Kidney glomerular epithelial cell (primary cell): ENCODE data around the gene ZDHHC22.

ENCODE experiments used
- DNase-seq: peaks from one replicate; lab custom pipeline; 2025; lab: John Stamatoyannopoulos, UW

Gene ZDHHC22

GRCh38 chr14:77103951-77104350, 37.6 kb downstream of the ZDHHC22 start:
- DNase-seq = no peak

DNA sequence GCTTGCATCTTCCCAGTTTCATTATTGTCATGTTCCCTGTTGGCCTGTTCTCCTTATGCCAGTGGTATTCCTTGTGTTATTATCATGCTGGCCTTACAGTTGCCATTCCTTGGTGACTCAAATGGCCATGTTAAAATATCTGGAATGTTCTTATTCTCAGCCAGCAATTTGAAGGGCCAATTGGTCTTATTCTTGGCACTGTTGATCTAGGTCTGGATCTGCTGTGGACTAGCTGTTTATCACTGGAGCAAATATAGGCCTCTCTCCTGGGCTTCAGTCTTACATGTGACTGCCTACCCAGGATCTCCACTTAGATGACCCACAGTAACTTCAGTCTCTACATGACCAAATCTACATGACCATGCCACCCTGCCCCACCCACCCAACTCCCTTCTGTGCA, 38.1 kb downstream of the ZDHHC22 start:
- no peak for DNase-seq

- no peak for DNase-seq
Observed at GRCh38 chr14:77102154-77102553, 39.4 kb downstream of the ZDHHC22 start.

- DNase-seq = no peak
Observed at GRCh38 chr14:77100961-77101360, 40.6 kb downstream of the ZDHHC22 start.

GRCh38 chr14:77099425-77100167, 42.0 kb downstream of the ZDHHC22 start:
- DNase-seq = no peak

GRCh38 chr14:77098529-77099353, 42.9 kb downstream of the ZDHHC22 start:
- no peak for DNase-seq

- DNase-seq = peak; percentile 97
Observed at GRCh38 chr14:77097700-77098528, 43.7 kb downstream of the ZDHHC22 start, which contains the start of gene CIPC. Gene CIPC (plus strand): TSS chr14:77098258. CDS start chr14:77105709, 7,451 bp downstream.

- peak; percentile 37 for DNase-seq
Observed at GRCh38 chr14:77097006-77097699, 44.4 kb downstream of the ZDHHC22 start.

DNA sequence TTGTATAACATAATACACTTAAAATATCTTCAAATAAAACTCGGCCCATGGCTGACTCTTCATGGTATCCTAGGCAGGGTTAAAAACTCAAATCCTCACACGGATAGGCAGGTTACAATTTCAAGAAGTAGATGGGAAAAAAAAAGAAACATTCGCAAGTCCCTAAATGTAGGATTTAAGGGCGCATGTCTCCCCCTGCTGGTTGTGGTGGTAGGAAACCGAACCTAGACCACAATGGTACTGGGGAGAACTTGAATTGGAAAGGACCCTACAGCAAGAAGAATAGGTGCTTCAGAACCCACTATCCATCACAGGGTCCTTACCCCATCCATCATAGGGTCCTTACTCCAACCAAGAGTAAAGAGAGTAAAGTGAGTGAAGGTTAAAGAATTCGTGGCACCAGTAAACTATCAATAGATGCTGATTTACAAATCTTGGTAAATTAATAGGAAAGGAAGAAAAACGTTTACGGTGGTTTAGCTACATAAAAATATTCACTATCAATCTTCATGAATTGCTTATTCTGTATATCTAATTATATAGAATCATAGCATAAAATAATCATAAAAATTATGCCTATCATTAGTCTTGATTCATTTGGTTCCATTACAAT, 46.8 kb downstream of the ZDHHC22 start:
- peak; percentile 41 for DNase-seq

DNA sequence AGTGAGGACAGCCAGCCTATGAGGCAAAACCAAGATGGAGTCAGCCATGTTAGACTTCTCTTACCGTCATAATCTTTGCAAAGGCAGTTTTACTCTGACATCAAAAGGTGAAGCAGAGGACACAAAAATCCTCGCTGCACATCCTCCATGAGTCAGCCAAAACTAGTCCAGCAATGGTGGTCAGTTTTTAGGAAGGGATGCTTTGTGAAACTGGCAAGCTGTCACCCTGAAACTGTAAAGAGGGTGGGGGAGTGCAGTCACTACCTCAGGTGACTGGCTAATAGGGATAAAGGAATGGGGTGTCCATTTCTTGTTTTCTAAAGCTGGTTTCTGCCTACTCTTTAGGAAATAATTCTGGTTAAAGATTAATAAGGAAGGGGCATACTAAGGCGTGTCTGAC, 48.9 kb downstream of the ZDHHC22 start:
- no peak for DNase-seq

DNA sequence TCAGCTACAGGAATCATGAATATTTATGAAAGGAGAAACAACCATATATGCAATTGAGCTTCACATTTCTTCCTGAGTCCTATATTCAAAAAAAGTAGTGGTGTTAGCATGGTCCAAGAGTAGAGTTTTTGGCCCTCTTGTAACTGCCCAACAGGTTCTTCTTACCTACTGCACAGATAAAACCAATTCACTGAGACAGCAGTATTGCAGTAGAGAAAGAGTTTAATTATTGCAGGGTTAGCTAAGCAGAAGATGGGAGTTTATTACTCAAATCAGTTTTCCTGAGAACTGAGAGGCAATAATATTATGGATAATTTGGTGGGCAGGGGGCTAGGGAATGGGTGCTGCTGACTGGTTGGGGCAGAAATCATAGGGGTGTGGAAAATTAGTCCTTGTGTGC, 50.1 kb downstream of the ZDHHC22 start:
- no peak for DNase-seq

DNA sequence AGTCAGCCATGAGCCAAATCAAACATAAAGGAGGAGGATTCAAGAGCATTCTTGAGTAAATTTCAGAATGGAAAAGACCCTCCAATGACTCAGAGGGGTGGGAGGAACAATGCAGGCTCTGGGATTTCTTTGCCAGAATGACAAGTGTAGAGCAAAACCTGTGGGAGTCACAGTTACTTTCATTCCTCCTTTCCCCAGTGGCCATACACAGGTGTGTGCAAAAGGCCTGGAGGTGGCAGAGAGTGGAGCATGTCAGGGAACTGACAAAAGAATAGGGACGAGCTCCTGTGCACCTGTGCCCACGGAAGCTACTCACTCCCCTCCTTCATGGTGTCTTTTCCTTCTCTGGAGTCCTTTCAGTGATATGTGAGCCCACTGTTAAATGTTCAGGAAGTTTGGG, 52.9 kb downstream of the ZDHHC22 start:
- DNase-seq = no peak

DNA sequence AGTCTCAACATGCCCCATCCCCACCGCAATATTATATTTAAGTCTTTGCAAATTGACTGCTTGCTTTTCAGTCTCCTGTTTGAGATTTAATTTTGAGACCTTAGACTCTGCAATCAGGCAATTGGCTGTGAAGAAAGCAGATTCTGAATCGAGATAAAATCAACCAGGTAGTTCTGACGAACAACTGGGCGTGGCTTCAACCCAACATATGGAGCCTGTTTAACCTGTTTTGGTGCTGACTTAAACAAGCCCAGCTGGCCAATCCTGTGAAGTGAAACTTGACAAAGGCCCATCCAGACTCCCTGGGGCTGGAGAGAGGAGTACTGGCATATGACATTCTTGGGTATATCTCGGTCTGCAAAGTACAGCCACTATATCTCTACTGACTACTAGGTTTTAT, 53.4 kb downstream of the ZDHHC22 start:
- no peak for DNase-seq

- no peak for DNase-seq
Observed at GRCh38 chr14:77087631-77088030, 54.0 kb downstream of the ZDHHC22 start.

GRCh38 chr14:77086951-77087350, 54.6 kb downstream of the ZDHHC22 start:
- DNase-seq = no peak

GRCh38 chr14:77086017-77086727, 55.4 kb downstream of the ZDHHC22 start:
- DNase-seq = peak; percentile 65

DNA sequence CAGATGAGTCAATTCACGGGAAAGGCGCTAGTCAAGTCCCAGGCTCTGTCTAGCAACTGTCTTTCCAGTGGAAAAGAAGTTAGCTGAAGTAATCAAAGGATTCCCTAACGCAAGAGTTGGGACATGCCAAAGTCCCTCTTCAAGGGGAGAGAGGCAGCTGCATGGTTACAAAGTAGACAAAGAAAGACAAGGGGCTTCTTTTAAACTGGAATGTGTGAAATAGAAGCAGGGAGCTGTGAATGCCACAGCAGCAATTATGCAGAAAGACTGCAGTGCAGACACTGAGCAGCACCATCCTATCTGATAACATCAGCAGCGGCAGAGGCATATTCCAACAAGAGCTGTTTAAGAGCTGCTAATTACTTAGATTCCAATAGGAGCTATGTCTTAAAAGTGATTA, 56.1 kb downstream of the ZDHHC22 start:
- DNase-seq = no peak

- DNase-seq = no peak
Observed at GRCh38 chr14:77084985-77085384, 56.6 kb downstream of the ZDHHC22 start.

DNA sequence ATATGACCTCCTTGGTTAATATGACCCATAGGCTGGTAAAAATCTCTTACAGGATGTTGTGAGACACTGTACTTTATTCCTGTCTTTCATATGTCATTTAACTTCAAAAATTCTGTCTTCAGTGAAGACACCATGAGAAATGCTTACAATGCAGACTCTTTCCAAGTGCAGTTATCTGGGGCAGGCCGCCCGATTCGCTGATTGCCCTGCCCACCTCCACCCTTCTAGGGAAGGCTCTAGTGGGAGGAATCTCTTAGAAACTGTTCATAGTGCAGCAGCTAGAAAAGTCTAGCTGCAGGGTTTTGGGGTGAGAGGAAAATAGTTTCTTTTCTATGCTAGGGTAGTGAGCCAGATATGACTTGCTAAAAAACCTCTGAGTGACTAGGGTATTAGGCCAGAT, 58.5 kb downstream of the ZDHHC22 start:
- no peak for DNase-seq

GRCh38 chr14:77082356-77082755, 59.2 kb downstream of the ZDHHC22 start:
- no peak for DNase-seq
